Endothelial cell of umbilical vein (primary cell): ENCODE data around the gene AGRN. TPM values are rescaled to one million over a fixed set of nuclear protein-coding genes. Genes with fewer than 3 reads are reported as not detected.

ENCODE experiments used
- BruUV-seq: library from RNA; stranded (reverse); fragments of 400-500 nt; replicated peaks from 2 replicates; lab custom pipeline; 2021; lab: Mats Ljungman, UMichigan
- CTCF ChIA-PET: fragments of 300-600, 350-600 bp; sonication (Branson Sonifier 250); formaldehyde crosslinking; loops from one replicate; lab custom pipeline; 2021; ENCODE audit warnings: antibody characterized with exemption, inconsistent platforms; lab: Charles Lee
- POLR2A ChIA-PET: fragments of 300-600, 350-600 bp; sonication (Branson Sonifier 250); formaldehyde crosslinking; loops from one replicate; lab custom pipeline; 2021; ENCODE audit warnings: antibody characterized with exemption, inconsistent platforms; lab: Charles Lee
- DNase-seq: peaks from one replicate; pipeline ENCODE4 v3.0.0-alpha.2; 2011; ENCODE audit warnings: low read depth, low spot score
- FAIRE-seq: peaks from 2 replicates; lab custom pipeline; 2011; peaks lifted over from hg19 to GRCh38; lab: Jason Lieb, UNC
- H2AFZ ChIP-seq: 2 replicates; pipeline ENCODE4 v1.6.0; 2012; ENCODE audit warnings: low read depth, low read length, control low read depth, inconsistent platforms
- H3K27ac ChIP-seq: 2 replicates; pipeline ENCODE4 v1.5.1; 2011; ENCODE audit warnings: low read depth, mild to moderate bottlenecking, control low read depth, low read length, moderate library complexity; ENCODE audit not compliant: insufficient read depth
- H3K27me3 ChIP-seq, 2 experiments: 2 replicates each; pipeline versions ENCODE4 v1.6.0 to v1.6.1; 2011; ENCODE audit warnings: low read length in 2 of 2, mixed read lengths in 1 of 2; ENCODE audit not compliant: control insufficient read depth in 2 of 2, insufficient read depth in 2 of 2
- H3K36me3 ChIP-seq, 2 experiments: 2 replicates in 1 of 2; 3 replicates in 1 of 2; pipeline ENCODE4 v1.5.1; 2011; ENCODE audit warnings: low read length in 2 of 2, mild to moderate bottlenecking in 1 of 2, moderate library complexity in 1 of 2; ENCODE audit not compliant: control insufficient read depth in 2 of 2, insufficient read depth in 2 of 2; ENCODE audit errors: extremely low read depth in 1 of 2
- H3K4me1 ChIP-seq: 3 replicates; pipeline ENCODE4 v1.5.1; 2011; ENCODE audit warnings: mild to moderate bottlenecking, low read length; ENCODE audit not compliant: control insufficient read depth, insufficient read depth; ENCODE audit errors: extremely low read depth
- H3K4me2 ChIP-seq: 2 replicates; pipeline ENCODE4 v1.6.1; 2011; ENCODE audit warnings: low read length, control low read depth, mixed read lengths; ENCODE audit not compliant: insufficient read depth
- H3K4me3 ChIP-seq, 3 experiments: fragments of 200-600 bp in 1 of 3; sonication (generic), shearing (Covaris generic) in 1 of 3; replicated peaks in 1 of 3; 2 replicates each; pipeline ENCODE4 v1.5.1; 2011 to 2016; ENCODE audit warnings: control low read depth in 3 of 3, low read length in 3 of 3, mild to moderate bottlenecking in 2 of 3, inconsistent platforms in 1 of 3, low read depth in 1 of 3, moderate library complexity in 1 of 3; ENCODE audit not compliant: insufficient read depth in 1 of 3
- H3K79me2 ChIP-seq: 2 replicates; pipeline ENCODE4 v1.6.0; 2012; ENCODE audit warnings: low read length, inconsistent platforms; ENCODE audit not compliant: control insufficient read depth, insufficient read depth
- H3K9ac ChIP-seq: replicated peaks from 2 replicates; pipeline ENCODE3; 2011; ENCODE audit warnings: low read length, control low read depth; ENCODE audit not compliant: insufficient read depth; ENCODE audit errors: extremely low read depth
- H3K9me1 ChIP-seq: replicated peaks from 3 replicates; pipeline ENCODE4 v1.6.0; 2011; ENCODE audit warnings: mild to moderate bottlenecking, low read length; ENCODE audit not compliant: control insufficient read depth, insufficient read depth; ENCODE audit errors: extremely low read depth
- H3K9me3 ChIP-seq: replicated peaks from 2 replicates; pipeline ENCODE4 v1.5.1; 2012; ENCODE audit warnings: low read length, inconsistent platforms; ENCODE audit not compliant: control insufficient read depth, insufficient read depth
- H4K20me1 ChIP-seq: replicated peaks from 2 replicates; pipeline ENCODE3; 2011; ENCODE audit warnings: mild to moderate bottlenecking, low read length; ENCODE audit not compliant: control insufficient read depth, insufficient read depth; ENCODE audit errors: extremely low read depth
- EZH2 ChIP-seq: IDR thresholded peaks from 2 replicates; pipeline ENCODE4 v1.6.1; 2012; ENCODE audit warnings: borderline replicate concordance, low read depth, mild to moderate bottlenecking, moderate library complexity, low read length, inconsistent platforms; ENCODE audit not compliant: severe bottlenecking
- FOS ChIP-seq: IDR thresholded peaks from 2 replicates; pipeline ENCODE4 v1.6.1; 2011; ENCODE audit warnings: mild to moderate bottlenecking, low read length, moderate library complexity, borderline replicate concordance; ENCODE audit not compliant: insufficient read depth
- GATA2 ChIP-seq: IDR thresholded peaks from 2 replicates; pipeline ENCODE4 v1.7.0; 2011; ENCODE audit warnings: low read depth, mild to moderate bottlenecking, moderate library complexity, mixed read lengths, low read length; ENCODE audit not compliant: insufficient read length, insufficient read depth
- JUN ChIP-seq: IDR thresholded peaks from 2 replicates; pipeline ENCODE4 v1.6.1; 2011; ENCODE audit warnings: borderline replicate concordance, low read depth; ENCODE audit not compliant: insufficient read length, insufficient read depth
- MYC ChIP-seq: IDR thresholded peaks from one replicate; pipeline ENCODE4 v1.6.1; 2011; ENCODE audit warnings: mild to moderate bottlenecking, low read depth, low read length
- POLR2A ChIP-seq: IDR thresholded peaks from 2 replicates; pipeline ENCODE4 v1.6.1; 2012; ENCODE audit warnings: low read depth, mild to moderate bottlenecking, control low read depth, low read length
- POLR2AphosphoS5 ChIP-seq: IDR thresholded peaks from 2 replicates; pipeline ENCODE4 v1.6.1; 2012; ENCODE audit warnings: low read depth, mild to moderate bottlenecking, control low read depth, low read length, moderate library complexity; ENCODE audit not compliant: insufficient read depth
- dilution Hi-C: fragments of 300-500 bp; cut with MboI; formaldehyde crosslinking; loops from one replicate; pipeline ENCODE4 v1.15.0; 2019; ENCODE audit warnings: low sequenced_read_pairs; ENCODE audit not compliant: extremely low pct_ligation_motif_present
- intact Hi-C: fragments of 100-400 bp; cut with micrococcal nuclease; formaldehyde crosslinking; loops from one replicate; pipeline ENCODE4 v1.10.0; 2022
- polyA plus RNA-seq, 4 experiments: library from polyadenylated mRNA; depleted of rRNA in 3 of 4; stranded (reverse) in 3 of 4; unstranded in 1 of 4; fragments of >200 nt; gene quantifications; 2 replicates each; pipeline versions ENCODE4 v1.2.1 to v1.2.3, GENCODE V29; 2011 to 2012; ENCODE audit warnings: missing spikeins in 1 of 4
- total RNA-seq: library from RNA; stranded (reverse); gene quantifications from 2 replicates; pipeline ENCODE4 v1.2.3, GENCODE V29; 2021
- TF ChIP-seq, protein P1 (sequence below), 2 donors: IDR thresholded peaks; 1 replicate in 1 of 2; 2 replicates in 1 of 2; pipeline ENCODE4 v1.5.1; 2011; ENCODE audit warnings: low read length in 2 of 2, mild to moderate bottlenecking in 2 of 2, moderate library complexity in 2 of 2, control low read depth in 1 of 2, inconsistent platforms in 1 of 2, low read depth in 1 of 2; ENCODE audit not compliant: insufficient read depth in 1 of 2; ENCODE audit errors: extremely low read depth in 1 of 2
- TF ChIP-seq, protein P2 (sequence below): IDR thresholded peaks from 2 replicates; pipeline ENCODE4 v1.6.1; 2011; ENCODE audit not compliant: insufficient read depth, insufficient read length

The AGRN gene
- total and polyA plus RNA-seq, 2 donors (not counting 3 experiments of a cell fraction or from before 2014, with no cell fraction given), result 66.6 to 67.8 TPM

DNA sequence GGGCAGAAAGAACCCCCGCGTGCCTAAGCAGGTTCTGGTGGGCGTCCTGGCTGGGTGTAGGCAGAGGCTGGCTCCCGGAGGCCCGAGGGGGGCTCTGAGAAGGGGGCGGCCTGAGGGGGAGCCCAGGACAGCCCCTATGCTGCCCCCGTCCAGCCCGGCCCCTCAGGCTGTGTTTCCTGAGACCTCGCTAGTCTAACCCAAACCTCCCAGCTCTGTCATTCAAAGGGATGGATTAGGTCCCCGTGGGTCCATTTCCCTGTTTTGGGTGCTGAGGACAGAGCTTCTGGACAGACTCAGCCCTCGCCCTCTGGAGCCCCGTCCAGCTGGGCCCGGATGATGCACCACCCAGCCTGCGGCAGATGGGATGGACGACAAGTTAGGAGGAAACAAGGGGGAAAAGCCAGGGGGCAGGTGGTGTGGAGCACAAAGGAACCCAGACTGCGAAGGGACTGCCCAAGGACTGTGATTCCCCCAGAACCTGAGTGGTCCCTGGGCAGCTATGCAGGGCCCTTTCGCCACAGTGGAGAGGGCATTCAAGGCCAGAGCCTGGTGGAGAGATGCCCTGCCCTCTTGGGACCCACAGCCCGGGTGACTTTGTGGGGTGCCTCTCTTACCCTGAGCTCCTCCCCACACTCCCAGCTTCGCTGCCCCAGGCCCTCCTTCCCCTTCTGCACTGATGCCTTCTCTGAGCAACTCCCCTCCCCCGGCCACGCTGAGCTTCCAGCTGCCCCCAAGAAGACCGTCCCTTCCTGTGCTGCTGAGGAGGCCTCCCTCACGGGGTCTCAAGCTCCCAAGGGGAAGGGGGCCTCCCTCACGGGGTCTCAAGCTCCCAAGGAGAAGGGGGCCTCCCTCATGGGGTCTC is 22.8 kb upstream of the AGRN start:
- H3K9me3 ChIP-seq, result no peaks in the 10 kb centered on the region
- H3K9me1 ChIP-seq, result no peaks in the 10 kb centered on the region
- H2AFZ ChIP-seq, result no peak overlapping the region
- intact Hi-C loops, result no loop called here
- no peak overlapping the region for H3K9ac ChIP-seq
- TF ChIP-seq JUN (no peak), EZH2 (no peak), POLR2A (no peak), GATA2 (no peak), POLR2AphosphoS5 (no peak), MYC (no peak), FOS (no peak)
- TF ChIP-seq, protein P1, sequence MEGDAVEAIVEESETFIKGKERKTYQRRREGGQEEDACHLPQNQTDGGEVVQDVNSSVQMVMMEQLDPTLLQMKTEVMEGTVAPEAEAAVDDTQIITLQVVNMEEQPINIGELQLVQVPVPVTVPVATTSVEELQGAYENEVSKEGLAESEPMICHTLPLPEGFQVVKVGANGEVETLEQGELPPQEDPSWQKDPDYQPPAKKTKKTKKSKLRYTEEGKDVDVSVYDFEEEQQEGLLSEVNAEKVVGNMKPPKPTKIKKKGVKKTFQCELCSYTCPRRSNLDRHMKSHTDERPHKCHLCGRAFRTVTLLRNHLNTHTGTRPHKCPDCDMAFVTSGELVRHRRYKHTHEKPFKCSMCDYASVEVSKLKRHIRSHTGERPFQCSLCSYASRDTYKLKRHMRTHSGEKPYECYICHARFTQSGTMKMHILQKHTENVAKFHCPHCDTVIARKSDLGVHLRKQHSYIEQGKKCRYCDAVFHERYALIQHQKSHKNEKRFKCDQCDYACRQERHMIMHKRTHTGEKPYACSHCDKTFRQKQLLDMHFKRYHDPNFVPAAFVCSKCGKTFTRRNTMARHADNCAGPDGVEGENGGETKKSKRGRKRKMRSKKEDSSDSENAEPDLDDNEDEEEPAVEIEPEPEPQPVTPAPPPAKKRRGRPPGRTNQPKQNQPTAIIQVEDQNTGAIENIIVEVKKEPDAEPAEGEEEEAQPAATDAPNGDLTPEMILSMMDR (IDR thresholded peaks at IDR 0.05; ENCODE audit: extremely low read depth in 1 of 2, insufficient read depth in 1 of 2, low read depth in 1 of 2, low read length in 2 of 2), result no peak
- TF ChIP-seq, protein P2, sequence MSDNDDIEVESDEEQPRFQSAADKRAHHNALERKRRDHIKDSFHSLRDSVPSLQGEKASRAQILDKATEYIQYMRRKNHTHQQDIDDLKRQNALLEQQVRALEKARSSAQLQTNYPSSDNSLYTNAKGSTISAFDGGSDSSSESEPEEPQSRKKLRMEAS, result no peak
- no peak overlapping the region for H3K4me3 ChIP-seq
- ChIA-PET POLR2A (no interaction called here), CTCF (interaction anchor here (0.7 to 1.8 kb wide), 2 partner anchors 12 to 295 kb away, joined by 3 to 13 read pairs; no protein-coding TSS in a partner anchor)
- H3K4me2 ChIP-seq, result no peak overlapping the region
- no TSS peak for BruUV-seq
- FAIRE-seq (no peak), DNase-seq (no peak)
- peaks cover 0 to 19% of the 10 kb centered on the region in 2 experiments for H3K27me3 ChIP-seq
- H3K4me1 ChIP-seq, result peaks cover 9% of the 10 kb centered on the region
- dilution Hi-C loops, result no loop called here
- H3K79me2 ChIP-seq, result no peaks in the 10 kb centered on the region
- H4K20me1 ChIP-seq, result no peaks in the 10 kb centered on the region
- H3K36me3 ChIP-seq, result no peaks in the 10 kb centered on the region
- H3K27ac ChIP-seq, result no peak overlapping the region
